ENCODE results near the gene SCN7A.

DNA sequence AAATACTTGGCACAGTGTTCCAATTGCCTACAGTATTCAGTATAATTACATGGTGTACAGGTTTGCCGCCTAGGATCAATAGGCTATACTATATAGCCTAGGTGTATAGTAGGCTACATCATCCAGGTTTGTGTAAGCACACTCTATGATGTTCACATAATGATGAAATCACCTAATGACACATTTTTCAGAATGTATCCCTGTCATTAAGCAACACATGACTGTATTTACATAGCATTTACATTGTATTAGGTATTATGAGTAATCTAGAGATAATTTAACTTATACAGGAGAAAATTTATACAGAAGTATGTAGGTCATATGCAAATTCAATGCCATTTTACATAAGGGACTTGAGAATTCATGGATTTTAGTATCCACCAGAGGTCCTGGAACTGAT lies 35.4 kb downstream of the SCN7A start:
- TF ChIP-seq POLR2A (IDR thresholded peaks at IDR 0.05; ENCODE audit: low read length) (no peak), GATA1 (IDR thresholded peaks at IDR 0.05; ENCODE audit: low read depth, low read length) (no peak)
